ENCODE data around the gene TPCN2. TPM values are rescaled to one million over a fixed set of nuclear protein-coding genes. Genes with fewer than 3 reads are reported as not detected.
A peak's percentile ranks its signal among the peaks of the same experiment; 100 is the strongest.

TPCN2 gene
- total RNA-seq, 1 donor from 2014 or later: 9.5 TPM

GRCh38 chr11:69074375-69075140 is 25.8 kb downstream of the TPCN2 start:
- H4K20me1 ChIP-seq (ENCODE audit: insufficient read depth, low read length): peaks cover 11% of the 10 kb centered on the region
- no peak for FAIRE-seq
- H3K4me3 ChIP-seq (ENCODE audit: insufficient read depth, low read depth, low read length): no peak overlapping the region
- no peaks in the 10 kb centered on the region for H3K27me3 ChIP-seq (ENCODE audit: insufficient read depth, low read length)
- H3K9ac ChIP-seq (ENCODE audit: low read length): peak overlapping the region; percentile 80
- Mint-ChIP-seq H3K4me3 (ENCODE audit: unreplicated experiment) (no peak overlapping the region), H3K27ac (ENCODE audit: unreplicated experiment) (no peak overlapping the region), H3K9me3 (ENCODE audit: unreplicated experiment) (no peaks in the 10 kb centered on the region), H3K36me3 (ENCODE audit: low read depth, unreplicated experiment) (peaks cover 16% of the 10 kb centered on the region), H3K27me3 (ENCODE audit: low read depth, unreplicated experiment) (no peaks in the 10 kb centered on the region), H3K4me1 (ENCODE audit: low read depth, unreplicated experiment) (peaks cover 13% of the 10 kb centered on the region)
- H2AFZ ChIP-seq (ENCODE audit: low read depth, low read length): no peak overlapping the region
- H3K9me3 ChIP-seq (ENCODE audit: insufficient read depth, low read depth, low read length): no peaks in the 10 kb centered on the region
- peak overlapping the region; percentile 87 for H3K27ac ChIP-seq (ENCODE audit: low read depth, low read length)
- H3K79me2 ChIP-seq (ENCODE audit: insufficient read depth, low read length): no peaks in the 10 kb centered on the region
- H3K4me1 ChIP-seq (ENCODE audit: insufficient read depth, low read length): peaks cover 20% of the 10 kb centered on the region
- DNase-seq (ENCODE audit: low read depth): peak; percentile 29
- no peak for TF ChIP-seq CTCF (IDR thresholded peaks at IDR 0.05; ENCODE audit: insufficient read depth, low read depth, low read length)
- TF ChIP-seq EZH2 (IDR thresholded peaks at IDR 0.05; ENCODE audit: insufficient read depth, low read length): no peak
- H3K36me3 ChIP-seq (ENCODE audit: insufficient read depth, low read length): no peaks in the 10 kb centered on the region
- peak overlapping the region; percentile 78 for H3K4me2 ChIP-seq (ENCODE audit: low read length)

DNA sequence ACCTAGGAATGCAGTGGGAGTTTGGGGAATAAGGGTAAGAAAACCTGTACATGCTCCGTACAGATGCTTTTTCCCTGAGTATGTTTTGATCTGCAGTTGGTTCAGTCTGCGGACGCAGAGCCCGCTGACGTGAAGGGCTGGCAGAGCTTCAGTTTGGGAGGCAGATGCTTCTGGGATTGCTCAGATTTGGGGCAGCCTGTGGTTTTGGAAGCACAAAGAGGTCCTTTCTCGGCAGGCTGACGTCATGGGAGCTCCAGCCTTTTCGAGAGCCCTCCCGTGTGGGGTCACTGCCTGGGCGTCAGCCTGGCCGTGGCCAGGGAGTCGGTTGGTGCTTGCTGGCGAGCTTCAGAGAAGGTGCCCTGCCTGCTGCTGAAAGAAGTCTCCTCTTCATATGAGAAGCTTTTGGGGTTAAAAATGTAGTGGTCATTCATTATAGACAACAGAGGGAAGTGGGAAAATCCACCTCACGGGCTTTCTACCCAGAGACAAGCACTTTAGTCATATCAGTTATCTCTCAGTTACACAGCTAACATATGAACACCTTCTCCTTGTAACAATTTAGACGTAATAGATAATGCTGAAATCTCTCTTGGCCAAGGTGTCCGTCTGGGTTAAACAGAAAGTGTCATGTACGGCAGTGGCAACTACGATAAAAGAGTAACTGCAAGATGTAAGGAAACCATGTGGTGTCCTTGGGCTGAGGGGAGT is 26.8 kb downstream of the TPCN2 start:
- DNase-seq (ENCODE audit: low read depth): peak; percentile 100
- Histone ChIP-seq H3K4me3 (ENCODE audit: insufficient read depth, low read depth, low read length) (peak overlapping the region; percentile 6), H3K9ac (ENCODE audit: low read length) (peak overlapping the region; percentile 80), H3K36me3 (ENCODE audit: insufficient read depth, low read length) (no peaks in the 10 kb centered on the region), H3K4me2 (ENCODE audit: low read length) (peak overlapping the region; percentile 78), H4K20me1 (ENCODE audit: insufficient read depth, low read length) (peaks cover 11% of the 10 kb centered on the region), H3K4me1 (ENCODE audit: insufficient read depth, low read length) (peaks cover 29% of the 10 kb centered on the region), H3K27ac (ENCODE audit: low read depth, low read length) (peak overlapping the region; percentile 87), H3K27me3 (ENCODE audit: insufficient read depth, low read length) (no peaks in the 10 kb centered on the region), H3K9me3 (ENCODE audit: insufficient read depth, low read depth, low read length) (no peaks in the 10 kb centered on the region), H3K79me2 (ENCODE audit: insufficient read depth, low read length) (no peaks in the 10 kb centered on the region), H2AFZ (ENCODE audit: low read depth, low read length) (no peak overlapping the region)
- H3K9me3 Mint-ChIP-seq (ENCODE audit: unreplicated experiment): no peaks in the 10 kb centered on the region
- peaks cover 17% of the 10 kb centered on the region for H3K4me1 Mint-ChIP-seq (ENCODE audit: low read depth, unreplicated experiment)
- TF ChIP-seq CTCF (IDR thresholded peaks at IDR 0.05; ENCODE audit: insufficient read depth, low read depth, low read length) (no peak), EZH2 (IDR thresholded peaks at IDR 0.05; ENCODE audit: insufficient read depth, low read length) (no peak)
- H3K27ac Mint-ChIP-seq (ENCODE audit: unreplicated experiment): peak overlapping the region; percentile 85
- no peaks in the 10 kb centered on the region for H3K27me3 Mint-ChIP-seq (ENCODE audit: low read depth, unreplicated experiment)
- peaks cover 12% of the 10 kb centered on the region for H3K36me3 Mint-ChIP-seq (ENCODE audit: low read depth, unreplicated experiment)
- FAIRE-seq: peak; percentile 83
- H3K4me3 Mint-ChIP-seq (ENCODE audit: unreplicated experiment): no peak overlapping the region
